ENCODE measurements around the gene SLC9A9. TPM values are rescaled to one million over a fixed set of nuclear protein-coding genes. Genes with fewer than 3 reads are reported as not detected.

SLC9A9 gene
- total and polyA plus RNA-seq, 2 experiments from 2014 or later = 2.2 to 6.8 TPM

DNA sequence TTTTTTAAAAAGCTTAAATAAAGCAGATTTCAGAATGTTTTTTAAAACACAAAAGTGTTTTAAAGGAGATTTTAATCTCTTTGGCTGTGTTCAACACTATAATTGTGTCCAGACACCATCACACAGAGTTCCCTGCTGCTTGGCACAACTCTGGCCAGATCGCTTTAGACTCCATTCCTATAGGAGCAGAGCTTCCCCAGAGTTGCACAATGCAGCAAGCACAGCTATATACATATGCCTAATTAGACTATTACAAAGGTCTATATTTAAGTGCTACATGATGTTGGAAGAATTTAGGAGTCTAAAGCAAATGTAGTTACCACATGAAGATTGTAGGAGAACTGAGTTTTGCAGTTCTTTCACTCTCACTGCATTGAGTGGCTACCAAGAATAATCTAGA is 11.2 kb downstream of the SLC9A9 start:
- Histone ChIP-seq H3K9me2 (replicated peaks; ENCODE audit: insufficient read depth) (no peaks in the 10 kb centered on the region), H2AFZ (no peak overlapping the region), H3K4me1 (ENCODE audit: insufficient read depth) (no peaks in the 10 kb centered on the region), H3K27me3 (no peaks in the 10 kb centered on the region), H4K20me1 (ENCODE audit: insufficient read depth, poor library complexity, severe bottlenecking) (no peaks in the 10 kb centered on the region), H3K4me3 (no peak overlapping the region), H3K27ac (no peak overlapping the region), H3K4me2 (no peak overlapping the region), H3K9me3 (ENCODE audit: low read depth) (no peaks in the 10 kb centered on the region), H3K79me2 (no peaks in the 10 kb centered on the region), H3K36me3 (replicated peaks; ENCODE audit: insufficient read depth, low read depth) (no peaks in the 10 kb centered on the region)
- TF ChIP-seq, protein P1, sequence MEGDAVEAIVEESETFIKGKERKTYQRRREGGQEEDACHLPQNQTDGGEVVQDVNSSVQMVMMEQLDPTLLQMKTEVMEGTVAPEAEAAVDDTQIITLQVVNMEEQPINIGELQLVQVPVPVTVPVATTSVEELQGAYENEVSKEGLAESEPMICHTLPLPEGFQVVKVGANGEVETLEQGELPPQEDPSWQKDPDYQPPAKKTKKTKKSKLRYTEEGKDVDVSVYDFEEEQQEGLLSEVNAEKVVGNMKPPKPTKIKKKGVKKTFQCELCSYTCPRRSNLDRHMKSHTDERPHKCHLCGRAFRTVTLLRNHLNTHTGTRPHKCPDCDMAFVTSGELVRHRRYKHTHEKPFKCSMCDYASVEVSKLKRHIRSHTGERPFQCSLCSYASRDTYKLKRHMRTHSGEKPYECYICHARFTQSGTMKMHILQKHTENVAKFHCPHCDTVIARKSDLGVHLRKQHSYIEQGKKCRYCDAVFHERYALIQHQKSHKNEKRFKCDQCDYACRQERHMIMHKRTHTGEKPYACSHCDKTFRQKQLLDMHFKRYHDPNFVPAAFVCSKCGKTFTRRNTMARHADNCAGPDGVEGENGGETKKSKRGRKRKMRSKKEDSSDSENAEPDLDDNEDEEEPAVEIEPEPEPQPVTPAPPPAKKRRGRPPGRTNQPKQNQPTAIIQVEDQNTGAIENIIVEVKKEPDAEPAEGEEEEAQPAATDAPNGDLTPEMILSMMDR (IDR thresholded peaks at IDR 0.05; ENCODE audit: poor library complexity) = no peak
- TF ChIP-seq EZH2 (IDR thresholded peaks at IDR 0.05; ENCODE audit: borderline replicate concordance) (no peak), EZH2phosphoT487 (IDR thresholded peaks at IDR 0.05; ENCODE audit: low read depth, severe bottlenecking, unreplicated experiment) (no peak)
- no peak for DNase-seq (ENCODE audit: low spot score)
- WGBS (ENCODE audit: low lambda C conversion rate, missing lambda C conversion rate) = 97% methylated on average over 1 of the region's 1 CpG

DNA sequence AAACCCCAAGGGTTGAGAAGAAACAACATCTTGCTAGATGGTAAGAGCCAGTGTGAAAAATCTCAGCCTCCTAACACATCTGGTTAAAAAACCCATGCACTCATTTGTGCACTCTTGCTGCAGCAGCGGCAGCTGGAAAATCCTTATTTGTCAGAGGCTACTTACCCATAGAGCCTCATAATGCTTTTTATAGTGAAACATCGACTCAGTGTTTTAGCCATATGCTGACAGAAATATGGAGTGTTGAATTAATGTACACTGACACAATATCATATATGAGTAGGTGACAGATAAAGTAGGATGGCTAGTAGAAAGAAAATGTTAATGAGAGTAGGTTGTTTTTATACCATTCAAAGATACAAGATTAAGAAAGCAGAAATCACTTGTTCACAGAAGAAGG is 13.0 kb downstream of the SLC9A9 start:
- H3K4me3 ChIP-seq = no peak overlapping the region

DNA sequence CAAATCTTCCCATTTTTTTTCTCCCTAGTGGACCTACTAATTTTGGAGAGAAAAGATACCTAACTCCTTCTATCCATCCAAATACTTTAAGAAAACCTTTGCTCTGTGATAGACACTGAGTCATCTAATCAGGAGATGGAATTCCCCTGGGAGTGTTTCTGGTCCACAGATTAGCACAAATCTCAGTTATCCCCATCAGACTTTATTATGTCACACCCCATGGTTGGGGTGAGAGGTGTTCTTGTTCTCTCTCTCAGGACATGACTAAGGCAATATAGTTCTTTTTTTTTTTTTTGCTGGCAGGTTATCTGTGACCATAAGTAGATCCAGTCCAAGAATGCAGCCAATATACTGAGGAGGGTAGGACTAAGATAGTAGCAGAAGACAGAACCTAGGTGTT is 15.8 kb downstream of the SLC9A9 start:
- Histone ChIP-seq H3K36me3 (replicated peaks; ENCODE audit: insufficient read depth, low read depth) (no peaks in the 10 kb centered on the region), H2AFZ (no peak overlapping the region), H3K4me3 (no peak overlapping the region), H3K4me1 (ENCODE audit: insufficient read depth) (no peaks in the 10 kb centered on the region), H3K4me2 (no peak overlapping the region), H3K9me3 (ENCODE audit: low read depth) (no peaks in the 10 kb centered on the region), H4K20me1 (ENCODE audit: insufficient read depth, poor library complexity, severe bottlenecking) (no peaks in the 10 kb centered on the region), H3K9me2 (replicated peaks; ENCODE audit: insufficient read depth) (no peaks in the 10 kb centered on the region), H3K79me2 (no peaks in the 10 kb centered on the region), H3K27me3 (no peaks in the 10 kb centered on the region), H3K27ac (no peak overlapping the region)
- TF ChIP-seq EZH2phosphoT487 (IDR thresholded peaks at IDR 0.05; ENCODE audit: low read depth, severe bottlenecking, unreplicated experiment) (no peak), EZH2 (IDR thresholded peaks at IDR 0.05; ENCODE audit: borderline replicate concordance) (no peak)
- TF ChIP-seq, protein P1 (IDR thresholded peaks at IDR 0.05; ENCODE audit: poor library complexity) = no peak
- no peak for DNase-seq (ENCODE audit: low spot score)

More for the DNA sequence above, 13.0 kb downstream of the SLC9A9 start:
- Histone ChIP-seq H3K9me2 (replicated peaks; ENCODE audit: insufficient read depth) (no peaks in the 10 kb centered on the region), H4K20me1 (ENCODE audit: insufficient read depth, poor library complexity, severe bottlenecking) (no peaks in the 10 kb centered on the region), H3K27me3 (no peaks in the 10 kb centered on the region), H2AFZ (no peak overlapping the region), H3K4me2 (no peak overlapping the region), H3K79me2 (no peaks in the 10 kb centered on the region), H3K27ac (no peak overlapping the region), H3K4me1 (ENCODE audit: insufficient read depth) (no peaks in the 10 kb centered on the region), H3K36me3 (replicated peaks; ENCODE audit: insufficient read depth, low read depth) (no peaks in the 10 kb centered on the region), H3K9me3 (ENCODE audit: low read depth) (no peaks in the 10 kb centered on the region)
- no peak for TF ChIP-seq EZH2 (IDR thresholded peaks at IDR 0.05; ENCODE audit: borderline replicate concordance)
- no peak for TF ChIP-seq EZH2phosphoT487 (IDR thresholded peaks at IDR 0.05; ENCODE audit: low read depth, severe bottlenecking, unreplicated experiment)
- TF ChIP-seq, protein P1 (IDR thresholded peaks at IDR 0.05; ENCODE audit: poor library complexity) = no peak
- no peak for DNase-seq (ENCODE audit: low spot score)
- WGBS (ENCODE audit: low lambda C conversion rate, missing lambda C conversion rate) = 59% methylated on average over 2 of the region's 2 CpGs

DNA sequence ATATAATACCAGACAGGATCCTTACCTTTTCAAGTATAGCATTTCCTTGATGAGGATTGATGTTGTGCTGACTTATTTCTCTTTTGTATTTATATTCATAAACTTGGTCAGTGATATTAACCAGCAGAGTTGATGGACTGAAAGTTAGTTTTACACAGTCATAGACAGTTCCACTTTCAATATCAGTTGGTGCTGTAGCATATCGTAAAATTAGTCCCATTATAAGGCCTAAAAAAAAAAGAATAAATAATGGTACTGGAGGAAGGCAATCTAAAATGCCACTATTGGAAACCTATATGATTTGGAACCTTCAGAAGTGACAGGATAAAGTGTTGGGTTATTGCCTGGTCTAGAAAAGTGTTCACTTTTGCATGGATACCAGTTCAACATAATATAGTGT is 16.3 kb downstream of the SLC9A9 start:
- no peak overlapping the region for H3K4me2 ChIP-seq
- no peaks in the 10 kb centered on the region for H3K4me1 ChIP-seq (ENCODE audit: insufficient read depth)
- 91% methylated on average over 1 of the region's 1 CpG for WGBS (ENCODE audit: low lambda C conversion rate, missing lambda C conversion rate)
- H3K79me2 ChIP-seq = no peaks in the 10 kb centered on the region
- H3K27ac ChIP-seq = no peak overlapping the region
- H2AFZ ChIP-seq = no peak overlapping the region
- no peaks in the 10 kb centered on the region for H3K36me3 ChIP-seq (replicated peaks; ENCODE audit: insufficient read depth, low read depth)
- H3K9me2 ChIP-seq (replicated peaks; ENCODE audit: insufficient read depth) = no peaks in the 10 kb centered on the region
- H3K9me3 ChIP-seq (ENCODE audit: low read depth) = no peaks in the 10 kb centered on the region
- H3K27me3 ChIP-seq = no peaks in the 10 kb centered on the region
- no peaks in the 10 kb centered on the region for H4K20me1 ChIP-seq (ENCODE audit: insufficient read depth, poor library complexity, severe bottlenecking)
- no peak overlapping the region for H3K4me3 ChIP-seq
- TF ChIP-seq EZH2 (IDR thresholded peaks at IDR 0.05; ENCODE audit: borderline replicate concordance) = no peak
- TF ChIP-seq, protein P1 (IDR thresholded peaks at IDR 0.05; ENCODE audit: poor library complexity) = no peak
- no peak for TF ChIP-seq EZH2phosphoT487 (IDR thresholded peaks at IDR 0.05; ENCODE audit: low read depth, severe bottlenecking, unreplicated experiment)
- no peak for DNase-seq (ENCODE audit: low spot score)
